ENCODE results near the gene NIPAL3.
"Not testable (repeated sequence)": the region's sequence is repeated elsewhere in the genome, so short reads cannot be mapped to it uniquely, and the experiment has no call there.

Gene NIPAL3

GRCh38 chr1:24517898-24518297 lies 102.3 kb downstream of the NIPAL3 start:
- no peak for DNase-seq (ENCODE audit: low read depth)

DNA sequence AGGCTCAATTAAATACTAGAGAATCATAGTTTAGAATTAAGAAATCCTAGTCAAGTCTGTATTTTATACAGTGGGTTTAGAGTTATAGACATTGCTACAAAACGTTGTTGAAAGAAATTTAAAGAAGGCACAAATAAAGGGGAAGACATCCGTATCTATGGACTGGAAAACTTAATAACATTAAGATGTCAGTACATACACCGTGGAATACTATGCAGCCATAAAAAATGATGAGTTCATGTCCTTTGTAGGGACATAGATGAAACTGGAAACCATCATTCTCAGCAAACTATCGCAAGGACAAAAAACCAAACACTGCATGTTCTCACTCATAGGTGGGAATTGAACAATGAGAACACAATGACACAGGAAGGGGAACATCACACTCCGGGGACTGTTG lies 104.7 kb downstream of the NIPAL3 start:
- DNase-seq (ENCODE audit: low read depth), result not testable (repeated sequence)

Measured in fibroblast of gingiva (primary cell).